Keratinocyte (primary cell): ENCODE data around the gene COL6A5. TPM values are rescaled to one million over a fixed set of nuclear protein-coding genes. Genes with fewer than 3 reads are reported as not detected.

Experiments used
- DNase-seq: peaks from one replicate; pipeline ENCODE4 v3.0.0-alpha.2; 2011; ENCODE audit warnings: low read depth, missing footprints, low spot score
- FAIRE-seq: peaks from 2 replicates; lab custom pipeline; 2011; peaks lifted over from hg19 to GRCh38; lab: Jason Lieb, UNC
- H2AFZ ChIP-seq: 2 replicates; pipeline ENCODE4 v1.6.0; 2012; ENCODE audit warnings: low read length, control low read depth, inconsistent platforms; ENCODE audit not compliant: control insufficient read depth
- H3K27ac ChIP-seq: 2 replicates; pipeline ENCODE4 v1.5.1; 2011; ENCODE audit warnings: low read length; ENCODE audit not compliant: control insufficient read depth, insufficient read depth
- H3K27me3 ChIP-seq: 3 replicates; pipeline ENCODE4 v1.6.0; 2011; ENCODE audit warnings: low read length; ENCODE audit not compliant: control insufficient read depth, insufficient read depth; ENCODE audit errors: extremely low read depth
- H3K36me3 ChIP-seq, 2 experiments: 2 replicates in 1 of 2; 3 replicates in 1 of 2; pipeline ENCODE4 v1.5.1; 2011; ENCODE audit warnings: low read length in 2 of 2, mild to moderate bottlenecking in 1 of 2; ENCODE audit not compliant: control insufficient read depth in 2 of 2, insufficient read depth in 2 of 2; ENCODE audit errors: extremely low read depth in 1 of 2
- H3K4me1 ChIP-seq: 3 replicates; pipeline ENCODE4 v1.5.1; 2011; ENCODE audit warnings: low read length; ENCODE audit not compliant: control insufficient read depth, insufficient read depth; ENCODE audit errors: extremely low read depth
- H3K4me2 ChIP-seq: 3 replicates; pipeline ENCODE4 v1.6.0; 2011; ENCODE audit warnings: low read depth, low read length; ENCODE audit not compliant: control insufficient read depth, insufficient read depth; ENCODE audit errors: extremely low read depth
- H3K4me3 ChIP-seq, 3 experiments: fragments of 200-600 bp in 1 of 3; sonication (generic) in 1 of 3; 2 replicates in 2 of 3; 3 replicates in 1 of 3; pipeline ENCODE4 v1.5.1; 2011 to 2016; ENCODE audit warnings: low read length in 3 of 3, mild to moderate bottlenecking in 3 of 3, control low read depth in 2 of 3, inconsistent platforms in 1 of 3, low read depth in 1 of 3, mixed read lengths in 1 of 3, mixed run types in 1 of 3, moderate library complexity in 1 of 3; ENCODE audit not compliant: control insufficient read depth in 2 of 3, insufficient read depth in 2 of 3; ENCODE audit errors: extremely low read depth in 1 of 3
- H3K79me2 ChIP-seq: 2 replicates; pipeline ENCODE4 v1.6.0; 2012; ENCODE audit warnings: low read length; ENCODE audit not compliant: control insufficient read depth, insufficient read depth
- H3K9ac ChIP-seq: 3 replicates; pipeline ENCODE4 v1.6.0; 2011; ENCODE audit warnings: low read length; ENCODE audit not compliant: control insufficient read depth, insufficient read depth; ENCODE audit errors: extremely low read depth
- H3K9me1 ChIP-seq: 3 replicates; pipeline ENCODE4 v1.6.0; 2011; ENCODE audit warnings: low read length; ENCODE audit not compliant: control insufficient read depth, insufficient read depth; ENCODE audit errors: extremely low read depth
- H3K9me3 ChIP-seq: 2 replicates; pipeline ENCODE4 v1.5.1; 2012; ENCODE audit warnings: low read depth, low read length; ENCODE audit not compliant: control insufficient read depth
- H4K20me1 ChIP-seq: 3 replicates; pipeline ENCODE4 v1.6.0; 2011; ENCODE audit warnings: low read length; ENCODE audit not compliant: control insufficient read depth, insufficient read depth; ENCODE audit errors: extremely low read depth
- CTCF ChIP-seq, 3 experiments: IDR thresholded peaks in 1 of 3; conservative IDR thresholded peaks in 1 of 3; optimal IDR thresholded peaks in 1 of 3; 2 replicates in 2 of 3; 3 replicates in 1 of 3; pipeline versions ENCODE3 to v1.5.1; 2011; ENCODE audit warnings: low read length in 3 of 3, mild to moderate bottlenecking in 3 of 3, moderate library complexity in 2 of 3, control low read depth in 1 of 3, inconsistent platforms in 1 of 3; ENCODE audit not compliant: insufficient read depth in 2 of 3; ENCODE audit errors: extremely low read depth in 1 of 3
- EZH2 ChIP-seq: IDR thresholded peaks from one replicate; pipeline ENCODE4 v1.6.1; 2012; ENCODE audit warnings: inconsistent platforms, mild to moderate bottlenecking, low read length, moderate library complexity
- dilution Hi-C: fragments of 300-500 bp; cut with MboI; formaldehyde crosslinking; loops from one replicate; pipeline ENCODE4 v1.7.0; 2020; ENCODE audit warnings: low sequenced_read_pairs; ENCODE audit not compliant: extremely low pct_ligation_motif_present
- polyA plus RNA-seq, 5 experiments: library from polyadenylated mRNA; depleted of rRNA in 3 of 5; stranded (reverse) in 3 of 5; stranded (forward) in 1 of 5; unstranded in 1 of 5; fragments of >200 nt; gene quantifications; 1 replicate in 1 of 5; 2 replicates in 3 of 5; 3 replicates in 1 of 5; pipeline versions ENCODE4 v1.2.1 to v1.2.3, GENCODE V29; 2011 to 2012; ENCODE audit warnings: missing spikeins in 2 of 5, low read depth in 1 of 5, low replicate concordance in 1 of 5

The COL6A5 gene
- polyA plus RNA-seq, 1 donor (not counting 4 experiments of a cell fraction or from before 2014, with no cell fraction given) = not detected

GRCh38 chr3:130514681-130515080, 169.2 kb downstream of the COL6A5 start:
- Histone ChIP-seq H4K20me1 (no peaks in the 10 kb centered on the region), H3K27ac (no peak overlapping the region), H3K4me2 (no peak overlapping the region), H3K27me3 (peaks cover 29% of the 10 kb centered on the region), H3K4me1 (no peaks in the 10 kb centered on the region), H3K9me3 (no peaks in the 10 kb centered on the region), H3K4me3 (no peak overlapping the region), H3K79me2 (no peaks in the 10 kb centered on the region), H3K36me3 (no peaks in the 10 kb centered on the region), H3K9me1 (no peaks in the 10 kb centered on the region), H2AFZ (no peak overlapping the region), H3K9ac (no peak overlapping the region)
- dilution Hi-C loops = no loop called here
- no peak for TF ChIP-seq CTCF (optimal IDR thresholded peaks at IDR 0.05 in 1 of 3, IDR thresholded peaks at IDR 0.05 in 1 of 3, conservative IDR thresholded peaks at IDR 0.05 in 1 of 3; ENCODE audit: extremely low read depth in 1 of 3, insufficient read depth in 2 of 3, low read length in 3 of 3)
- no peak for TF ChIP-seq EZH2
- no peak for FAIRE-seq
- no peak for DNase-seq

GRCh38 chr3:130515755-130516154, 170.3 kb downstream of the COL6A5 start:
- peaks cover 29% of the 10 kb centered on the region for H3K27me3 ChIP-seq
- FAIRE-seq = no peak

More at GRCh38 chr3:130515755-130516154, 170.3 kb downstream of the COL6A5 start:
- H3K36me3 ChIP-seq = no peaks in the 10 kb centered on the region
- TF ChIP-seq EZH2 = no peak
- TF ChIP-seq CTCF (optimal IDR thresholded peaks at IDR 0.05 in 1 of 3, IDR thresholded peaks at IDR 0.05 in 1 of 3, conservative IDR thresholded peaks at IDR 0.05 in 1 of 3; ENCODE audit: extremely low read depth in 1 of 3, insufficient read depth in 2 of 3, low read length in 3 of 3) = no peak
- no peaks in the 10 kb centered on the region for H4K20me1 ChIP-seq
- no peaks in the 10 kb centered on the region for H3K4me1 ChIP-seq
- no peak for DNase-seq
- H3K4me3 ChIP-seq = no peak overlapping the region
- H3K79me2 ChIP-seq = no peaks in the 10 kb centered on the region
- H2AFZ ChIP-seq = no peak overlapping the region
- H3K9me1 ChIP-seq = no peaks in the 10 kb centered on the region
- dilution Hi-C loops = no loop called here
- no peak overlapping the region for H3K4me2 ChIP-seq
- no peaks in the 10 kb centered on the region for H3K9me3 ChIP-seq
- no peak overlapping the region for H3K27ac ChIP-seq
- no peak overlapping the region for H3K9ac ChIP-seq
